Stimulated activated CD4-positive, alpha-beta T cell treated with anti-CD3 and anti-CD28 coated beads, Interleukin-1b, Interleukin-23, amount 100 ng/mL, for 24 hours (primary cell): ENCODE measurements around the gene RGS4.
"Not testable (repeated sequence)": the region's sequence is repeated elsewhere in the genome, so short reads cannot be mapped to it uniquely, and the experiment has no call there.

ENCODE experiments used
- DNase-seq, 4 experiments: peaks; one replicate each; pipeline ENCODE4 v3.0.0-alpha.2; 2020; ENCODE audit warnings: low read depth in 4 of 4, low spot score in 1 of 4

Gene RGS4

GRCh38 chr1:163066686-163067085 lies 2.5 kb upstream of the RGS4 start:
- DNase-seq = no peak

GRCh38 chr1:163068716-163069115 lies 445 bp upstream of the RGS4 start:
- no peak for DNase-seq

- no peak for DNase-seq
Observed at GRCh38 chr1:163069655-163070277, 605 bp downstream of the RGS4 start.

GRCh38 chr1:163071405-163072255 lies 2.5 kb downstream of the RGS4 start:
- peak in 2 of 4 experiments; percentile 3 to 21 for DNase-seq

- DNase-seq = no peak
Observed at GRCh38 chr1:163072658-163073057, 3.5 kb downstream of the RGS4 start.

- no peak for DNase-seq
Observed at GRCh38 chr1:163074004-163074403, 4.8 kb downstream of the RGS4 start.

- DNase-seq = no peak
Observed at GRCh38 chr1:163074716-163075284, 5.6 kb downstream of the RGS4 start.

GRCh38 chr1:163076044-163076443 lies 6.9 kb downstream of the RGS4 start:
- no peak for DNase-seq

GRCh38 chr1:163076446-163076845 lies 7.3 kb downstream of the RGS4 start:
- no peak for DNase-seq

- no peak for DNase-seq
Observed at GRCh38 chr1:163076981-163077761, 8.0 kb downstream of the RGS4 start.

- no peak for DNase-seq
Observed at GRCh38 chr1:163082971-163083370, 13.8 kb downstream of the RGS4 start.

- DNase-seq = no peak
Observed at GRCh38 chr1:163083690-163084089, 14.5 kb downstream of the RGS4 start.

- DNase-seq = no peak
Observed at GRCh38 chr1:163084330-163084729, 15.2 kb downstream of the RGS4 start.

- no peak for DNase-seq
Observed at GRCh38 chr1:163085041-163085903, 16.1 kb downstream of the RGS4 start.

GRCh38 chr1:163085904-163086268 lies 16.7 kb downstream of the RGS4 start:
- no peak for DNase-seq

GRCh38 chr1:163089117-163089516 lies 20.0 kb downstream of the RGS4 start:
- not testable (repeated sequence) for DNase-seq

GRCh38 chr1:163090321-163090945 lies 21.3 kb downstream of the RGS4 start:
- no peak for DNase-seq

- DNase-seq = no peak
Observed at GRCh38 chr1:163093169-163093568, 24.0 kb downstream of the RGS4 start.

GRCh38 chr1:163093579-163093978 lies 24.4 kb downstream of the RGS4 start:
- no peak for DNase-seq

- DNase-seq = no peak
Observed at GRCh38 chr1:163094182-163094581, 25.0 kb downstream of the RGS4 start.
